Trophoblast cell (in vitro differentiated cells and primary cell): Measurements from ENCODE around the gene CCDC106.

Experiments
- DNase-seq, 2 donors: peaks; one replicate each; pipeline ENCODE4 v3.0.0-alpha.2; 2016
- H2AFZ ChIP-seq: 2 replicates; pipeline ENCODE4 v1.6.1; 2013; ENCODE audit warnings: low read length, moderate library complexity, mild to moderate bottlenecking; ENCODE audit not compliant: insufficient read depth, poor library complexity
- H2AK5ac ChIP-seq: 2 replicates; pipeline ENCODE4 v1.6.1; 2013; ENCODE audit warnings: mild to moderate bottlenecking, low read length
- H2BK120ac ChIP-seq: 2 replicates; pipeline ENCODE4 v1.6.1; 2013; ENCODE audit warnings: low read length, mild to moderate bottlenecking, moderate library complexity; ENCODE audit not compliant: insufficient read depth, poor library complexity
- H2BK12ac ChIP-seq: 2 replicates; pipeline ENCODE4 v1.6.1; 2013; ENCODE audit warnings: mild to moderate bottlenecking, low read length, moderate library complexity
- H2BK5ac ChIP-seq: 2 replicates; pipeline ENCODE4 v1.6.1; 2013; ENCODE audit warnings: low read length, low read depth, moderate library complexity, mild to moderate bottlenecking; ENCODE audit not compliant: poor library complexity
- H3K14ac ChIP-seq: 2 replicates; pipeline ENCODE4 v1.6.1; 2013; ENCODE audit warnings: mild to moderate bottlenecking, low read length
- H3K18ac ChIP-seq: 2 replicates; pipeline ENCODE4 v1.6.1; 2013; ENCODE audit warnings: mild to moderate bottlenecking, low read length
- H3K23ac ChIP-seq: 2 replicates; pipeline ENCODE4 v1.6.1; 2013; ENCODE audit warnings: low read length
- H3K27ac ChIP-seq: 2 replicates; pipeline ENCODE4 v1.5.1; 2013; ENCODE audit warnings: low read depth, mild to moderate bottlenecking, inconsistent platforms, low read length, moderate library complexity
- H3K27me3 ChIP-seq: 2 replicates; pipeline ENCODE4 v1.6.1; 2013; ENCODE audit warnings: inconsistent platforms, mild to moderate bottlenecking, low read length, moderate library complexity; ENCODE audit not compliant: insufficient read depth
- H3K36me3 ChIP-seq, 2 experiments: 1 replicate in 1 of 2; 2 replicates in 1 of 2; pipeline ENCODE4 v1.6.1; 2013; ENCODE audit warnings: low read length in 2 of 2, mild to moderate bottlenecking in 2 of 2, moderate library complexity in 1 of 2; ENCODE audit not compliant: insufficient read depth in 2 of 2, control insufficient read depth in 1 of 2
- H3K4ac ChIP-seq: 2 replicates; pipeline ENCODE4 v1.6.1; 2013; ENCODE audit warnings: low read depth, mild to moderate bottlenecking, low read length, moderate library complexity
- H3K4me1 ChIP-seq, 2 experiments: 1 replicate in 1 of 2; 2 replicates in 1 of 2; pipeline ENCODE4 v1.6.1; 2013; ENCODE audit warnings: low read length in 2 of 2, mild to moderate bottlenecking in 2 of 2, moderate library complexity in 1 of 2; ENCODE audit not compliant: insufficient read depth in 2 of 2, control insufficient read depth in 1 of 2
- H3K4me2 ChIP-seq: 2 replicates; pipeline ENCODE4 v1.6.1; 2013; ENCODE audit warnings: inconsistent platforms, mild to moderate bottlenecking, low read length, moderate library complexity
- H3K4me3 ChIP-seq: 2 replicates; pipeline ENCODE4 v1.5.1; 2013; ENCODE audit warnings: mild to moderate bottlenecking, low read depth, low read length, inconsistent platforms
- H3K79me1 ChIP-seq: one replicate; pipeline ENCODE4 v1.6.1; 2013; ENCODE audit warnings: low read length
- H3K79me2 ChIP-seq: 2 replicates; pipeline ENCODE4 v1.6.1; 2013; ENCODE audit warnings: low read length, mild to moderate bottlenecking; ENCODE audit not compliant: control insufficient read depth, insufficient read depth, poor library complexity
- H3K9ac ChIP-seq: 2 replicates; pipeline ENCODE4 v1.6.1; 2013; ENCODE audit warnings: mild to moderate bottlenecking, low read length
- H3K9me3 ChIP-seq: 2 replicates; pipeline ENCODE4 v1.6.1; 2013; ENCODE audit warnings: low read depth, mild to moderate bottlenecking, control low read depth, inconsistent platforms, low read length; ENCODE audit not compliant: insufficient read depth
- H4K12ac ChIP-seq: 2 replicates; pipeline ENCODE4 v1.6.1; 2013; ENCODE audit warnings: low read depth, mild to moderate bottlenecking, low read length, moderate library complexity
- H4K8ac ChIP-seq: 2 replicates; pipeline ENCODE4 v1.6.1; 2013; ENCODE audit warnings: low read depth, mild to moderate bottlenecking, low read length, moderate library complexity
- H4K91ac ChIP-seq: one replicate; pipeline ENCODE4 v1.6.1; 2013; ENCODE audit warnings: low read depth, mild to moderate bottlenecking, low read length, moderate library complexity
- WGBS: extraction: QIAGEN DNeasy Blood & Tissue Kit; methylation state at CpG from one replicate; pipeline ENCODE4 v1.1.7; 2013; ENCODE audit warnings: missing lambda C conversion rate; ENCODE audit not compliant: insufficient read length, insufficient coverage; ENCODE audit errors: extremely low coverage; 5-methylcytosine and 5-hydroxymethylcytosine counted together

Gene CCDC106

DNA sequence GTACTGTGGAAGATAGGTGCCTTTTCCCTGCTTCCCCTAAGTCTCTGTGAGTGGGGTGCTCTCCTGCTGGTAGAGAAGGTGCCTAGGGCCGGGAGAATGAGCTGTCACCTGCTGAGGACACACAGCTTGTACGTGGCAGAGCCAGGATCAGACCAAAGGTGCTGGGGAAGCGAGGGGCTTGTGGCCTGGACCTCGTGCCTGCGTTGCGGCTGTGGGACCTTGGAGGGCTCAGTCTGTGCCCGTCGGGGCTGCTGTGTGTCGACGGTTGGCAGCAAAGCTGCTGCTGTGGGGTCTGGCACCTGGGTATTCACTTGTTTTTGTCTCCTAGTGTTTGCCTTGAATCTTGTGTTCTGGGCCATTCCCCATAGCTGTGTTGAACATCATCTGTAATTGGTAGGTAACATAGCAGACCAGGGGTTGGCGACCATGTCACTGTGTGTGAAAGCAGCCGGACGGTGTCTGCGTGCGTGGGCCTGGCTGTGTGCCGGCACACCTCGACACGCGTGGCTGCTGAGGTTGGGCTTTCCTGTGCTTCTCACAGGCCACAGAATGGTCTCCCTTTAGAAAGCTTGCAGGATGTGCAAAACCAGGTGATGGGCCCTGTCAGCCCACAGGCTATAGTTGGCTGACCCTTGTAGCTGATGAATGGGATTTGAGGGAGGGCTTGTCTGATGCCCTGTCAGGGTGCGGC lies 16.0 kb downstream of the CCDC106 start:
- Histone ChIP-seq H3K9me3 (no peaks in the 10 kb centered on the region), H3K4ac (peak overlapping the region; percentile 15), H2BK12ac (no peak overlapping the region), H2AK5ac (no peak overlapping the region), H3K18ac (no peak overlapping the region), H3K79me2 (peaks cover 8% of the 10 kb centered on the region), H3K9ac (no peak overlapping the region), H3K79me1 (no peaks in the 10 kb centered on the region), H3K27me3 (no peaks in the 10 kb centered on the region), H2BK120ac (no peak overlapping the region), H2AFZ (no peak overlapping the region), H3K4me3 (peak overlapping the region; percentile 1), H3K4me2 (no peak overlapping the region), H3K23ac (no peak overlapping the region), H4K91ac (no peak overlapping the region), H4K12ac (no peak overlapping the region), H4K8ac (no peak overlapping the region), H3K4me1 (peaks cover 0 to 3% of the 10 kb centered on the region in 2 experiments), H2BK5ac (no peak overlapping the region), H3K14ac (no peak overlapping the region), H3K36me3 (peaks cover 94% of the 10 kb centered on the region in 2 experiments), H3K27ac (no peak overlapping the region)
- no peak for DNase-seq
- no CpG with 5 or more reads among the region's 20 CpGs for WGBS

DNA sequence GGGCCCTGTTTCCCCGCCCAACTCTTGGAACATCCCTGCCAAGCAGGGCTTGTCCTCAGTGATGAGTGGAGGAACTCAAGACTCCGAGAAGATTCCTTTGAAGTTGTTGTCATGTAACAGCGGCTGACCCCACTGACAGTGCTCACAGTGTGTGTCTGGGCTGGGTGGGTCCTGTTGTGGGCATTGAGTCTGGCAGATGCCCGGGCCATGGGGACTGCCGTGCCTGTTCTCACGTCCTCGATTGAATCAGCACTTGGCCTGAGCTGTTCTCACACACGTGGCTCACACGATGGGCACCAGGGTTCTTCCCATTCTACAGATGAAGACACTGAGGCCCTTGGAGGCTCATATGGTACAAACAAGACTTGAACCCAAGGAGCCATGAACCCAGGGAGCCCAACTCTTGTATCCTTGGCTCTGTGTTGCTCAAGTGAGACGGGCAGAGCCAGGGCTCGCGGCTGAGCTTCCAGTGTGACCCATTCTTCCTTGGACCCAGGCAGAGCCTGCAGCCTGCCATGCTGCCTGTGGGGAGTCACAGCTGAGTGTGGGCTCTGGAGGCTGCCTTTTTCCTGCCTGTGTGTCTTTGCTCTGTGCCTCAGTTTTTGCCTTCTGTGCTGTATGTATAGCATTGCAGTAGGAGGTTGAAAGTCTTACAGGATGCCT lies 18.5 kb downstream of the CCDC106 start:
- peak overlapping the region; percentile 38 for H3K4ac ChIP-seq
- H3K27ac ChIP-seq: no peak overlapping the region
- H2BK120ac ChIP-seq: no peak overlapping the region
- DNase-seq: no peak
- no peak overlapping the region for H3K14ac ChIP-seq
- H4K8ac ChIP-seq: no peak overlapping the region
- no peak overlapping the region for H3K4me3 ChIP-seq
- no peak overlapping the region for H3K9ac ChIP-seq
- peaks cover 0 to 3% of the 10 kb centered on the region in 2 experiments for H3K4me1 ChIP-seq
- H2BK12ac ChIP-seq: no peak overlapping the region
- H3K9me3 ChIP-seq: peaks cover 2% of the 10 kb centered on the region
- H3K23ac ChIP-seq: no peak overlapping the region
- H2BK5ac ChIP-seq: no peak overlapping the region
- H2AK5ac ChIP-seq: no peak overlapping the region
- H3K79me2 ChIP-seq: no peaks in the 10 kb centered on the region
- no peak overlapping the region for H3K4me2 ChIP-seq
- no peaks in the 10 kb centered on the region for H3K79me1 ChIP-seq
- H3K27me3 ChIP-seq: no peaks in the 10 kb centered on the region
- peaks cover 87 to 92% of the 10 kb centered on the region in 2 experiments for H3K36me3 ChIP-seq
- no CpG with 5 or more reads among the region's 12 CpGs for WGBS
- H2AFZ ChIP-seq: no peak overlapping the region
- no peak overlapping the region for H4K91ac ChIP-seq
- H4K12ac ChIP-seq: no peak overlapping the region
- peak overlapping the region; percentile 10 for H3K18ac ChIP-seq

- Histone ChIP-seq H3K79me2 (no peaks in the 10 kb centered on the region), H4K8ac (no peak overlapping the region), H3K23ac (no peak overlapping the region), H3K4me3 (no peak overlapping the region), H3K4ac (peak overlapping the region; percentile 30), H2AK5ac (no peak overlapping the region), H3K36me3 (peaks cover 82 to 89% of the 10 kb centered on the region in 2 experiments), H2BK120ac (no peak overlapping the region), H3K14ac (no peak overlapping the region), H2BK12ac (no peak overlapping the region), H3K4me1 (peaks cover 0 to 3% of the 10 kb centered on the region in 2 experiments), H2BK5ac (no peak overlapping the region), H3K18ac (peak overlapping the region; percentile 10), H2AFZ (no peak overlapping the region), H4K91ac (no peak overlapping the region), H3K27me3 (no peaks in the 10 kb centered on the region), H3K27ac (no peak overlapping the region), H4K12ac (no peak overlapping the region), H3K9me3 (peaks cover 2% of the 10 kb centered on the region), H3K9ac (no peak overlapping the region), H3K4me2 (no peak overlapping the region), H3K79me1 (no peaks in the 10 kb centered on the region)
- no peak for DNase-seq
- WGBS: no CpG with 5 or more reads among the region's 4 CpGs
Measured at GRCh38 chr19:55667006-55667381, 19.0 kb downstream of the CCDC106 start.

- DNase-seq: no peak
- no peak overlapping the region for H3K18ac ChIP-seq
- no peak overlapping the region for H2AFZ ChIP-seq
- H3K36me3 ChIP-seq: peaks cover 80 to 88% of the 10 kb centered on the region in 2 experiments
- peaks cover 0 to 3% of the 10 kb centered on the region in 2 experiments for H3K4me1 ChIP-seq
- H3K4ac ChIP-seq: no peak overlapping the region
- H3K14ac ChIP-seq: no peak overlapping the region
- H4K8ac ChIP-seq: no peak overlapping the region
- peaks cover 2% of the 10 kb centered on the region for H3K9me3 ChIP-seq
- WGBS: no CpG with 5 or more reads among the region's 12 CpGs
- H3K9ac ChIP-seq: no peak overlapping the region
- H4K12ac ChIP-seq: no peak overlapping the region
- H2BK120ac ChIP-seq: no peak overlapping the region
- no peak overlapping the region for H3K4me2 ChIP-seq
- no peaks in the 10 kb centered on the region for H3K27me3 ChIP-seq
- H3K23ac ChIP-seq: no peak overlapping the region
- no peak overlapping the region for H2AK5ac ChIP-seq
- no peak overlapping the region for H3K27ac ChIP-seq
- no peak overlapping the region for H2BK12ac ChIP-seq
- H3K79me2 ChIP-seq: no peaks in the 10 kb centered on the region
- H3K79me1 ChIP-seq: no peaks in the 10 kb centered on the region
- no peak overlapping the region for H2BK5ac ChIP-seq
- H3K4me3 ChIP-seq: no peak overlapping the region
- no peak overlapping the region for H4K91ac ChIP-seq
Measured at GRCh38 chr19:55667511-55667910, 19.5 kb downstream of the CCDC106 start.
